ENCODE data around the gene ZNF679.
A peak's percentile ranks its signal among the peaks of the same experiment; 100 is the strongest.
"Not testable (repeated sequence)": the region's sequence is repeated elsewhere in the genome, so short reads cannot be mapped to it uniquely, and the experiment has no call there.

Gene ZNF679

GRCh38 chr7:64228174-64228573, at the start of gene ZNF679:
Gene ZNF679 (plus strand): TSS chr7:64228474. CDS start chr7:64249118, 20,644 bp downstream.
- DNase-seq (ENCODE audit: low spot score), result not testable (repeated sequence)

- no peak for DNase-seq (ENCODE audit: low spot score)
Measured at GRCh38 chr7:64180989-64181388, 47.3 kb upstream of the ZNF679 start.

GRCh38 chr7:64181586-64181985, 46.7 kb upstream of the ZNF679 start:
- DNase-seq (ENCODE audit: low spot score), result no peak

- no peak for DNase-seq (ENCODE audit: low spot score)
Measured at GRCh38 chr7:64182036-64182790, 46.1 kb upstream of the ZNF679 start.

- DNase-seq (ENCODE audit: low spot score), result no peak
Measured at GRCh38 chr7:64183126-64183742, 45.0 kb upstream of the ZNF679 start.

GRCh38 chr7:64183827-64184372, 44.4 kb upstream of the ZNF679 start:
- DNase-seq (ENCODE audit: low spot score), result no peak

- no peak for DNase-seq (ENCODE audit: low spot score)
Measured at GRCh38 chr7:64184376-64184775, 43.9 kb upstream of the ZNF679 start.

GRCh38 chr7:64187408-64187807, 40.9 kb upstream of the ZNF679 start:
- no peak for DNase-seq (ENCODE audit: low spot score)

DNA sequence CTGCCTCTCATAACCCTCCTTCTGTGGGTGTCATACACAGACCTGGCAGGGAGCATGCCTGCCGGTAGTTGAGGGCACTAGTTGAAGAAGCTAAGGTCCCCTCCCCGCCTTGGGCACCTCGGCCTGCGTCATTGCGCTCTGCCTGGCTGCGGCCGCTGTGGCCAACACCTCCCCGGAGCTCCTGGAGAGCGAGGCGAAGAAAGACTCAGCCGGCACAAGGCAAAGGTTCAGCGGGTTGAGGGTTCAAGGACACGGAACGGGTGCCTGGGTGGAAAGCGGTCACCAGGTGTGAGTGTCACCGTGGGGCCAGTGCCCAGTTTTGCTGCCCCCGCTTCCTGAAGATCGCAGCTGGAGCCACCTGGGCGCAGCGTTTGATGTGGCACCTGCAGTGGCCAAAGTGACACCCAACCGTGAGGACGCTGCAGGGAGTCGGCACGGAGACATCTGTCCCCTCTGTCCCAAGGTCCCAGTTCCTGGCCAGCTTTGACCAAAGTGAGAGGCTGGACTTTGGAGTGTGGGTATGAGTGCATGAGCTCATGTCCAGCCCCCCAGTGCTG, 36.0 kb upstream of the ZNF679 start:
- no peak for DNase-seq (ENCODE audit: low spot score)

DNA sequence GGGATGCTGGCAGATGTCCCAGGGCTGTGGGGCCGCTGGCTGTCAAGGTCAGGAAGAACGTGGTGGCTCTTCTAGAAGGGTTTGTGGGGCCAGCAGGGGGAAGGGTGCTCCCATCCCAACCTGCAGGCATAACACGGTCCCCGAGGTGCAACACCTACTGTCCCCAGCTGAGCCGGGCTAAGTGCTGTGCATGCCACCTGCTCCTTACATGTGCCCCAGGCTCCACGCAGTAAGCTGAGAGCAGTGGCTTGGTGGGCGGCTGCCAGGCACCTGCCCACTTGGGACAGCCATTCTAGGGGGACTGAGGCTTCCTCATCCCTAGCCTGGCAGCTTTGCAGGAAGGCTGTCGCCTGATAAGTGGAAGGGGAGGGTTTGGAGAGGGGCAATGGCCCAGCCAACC, 35.5 kb upstream of the ZNF679 start:
- no peak for DNase-seq (ENCODE audit: low spot score)

DNA sequence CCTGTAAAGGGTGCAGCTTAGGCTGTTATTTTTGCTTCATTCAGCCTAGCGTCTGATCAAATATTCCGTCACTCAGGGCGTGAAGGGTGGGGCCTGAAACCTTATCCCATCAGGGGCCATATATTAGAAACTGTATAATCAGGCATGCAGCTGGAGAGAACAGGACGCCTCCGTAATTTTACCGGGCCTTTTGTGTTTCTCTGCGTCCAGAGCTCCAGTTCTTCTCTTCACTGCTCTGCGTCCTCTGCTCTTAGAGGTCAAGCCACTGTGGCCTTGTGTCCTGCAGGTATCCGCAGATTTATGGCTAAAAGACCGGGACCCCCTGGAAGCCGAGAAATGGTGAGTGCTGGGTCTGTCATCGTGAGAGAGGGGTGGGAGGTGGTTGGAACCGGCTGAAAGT, 21.4 kb upstream of the ZNF679 start, which contains the start of gene ZNF735:
ZNF735 (plus strand) TSS at position 301 of the 400 bp plus-strand sequence; CDS start at position 301, 0 bp downstream.
- DNase-seq (ENCODE audit: low spot score), result no peak

DNA sequence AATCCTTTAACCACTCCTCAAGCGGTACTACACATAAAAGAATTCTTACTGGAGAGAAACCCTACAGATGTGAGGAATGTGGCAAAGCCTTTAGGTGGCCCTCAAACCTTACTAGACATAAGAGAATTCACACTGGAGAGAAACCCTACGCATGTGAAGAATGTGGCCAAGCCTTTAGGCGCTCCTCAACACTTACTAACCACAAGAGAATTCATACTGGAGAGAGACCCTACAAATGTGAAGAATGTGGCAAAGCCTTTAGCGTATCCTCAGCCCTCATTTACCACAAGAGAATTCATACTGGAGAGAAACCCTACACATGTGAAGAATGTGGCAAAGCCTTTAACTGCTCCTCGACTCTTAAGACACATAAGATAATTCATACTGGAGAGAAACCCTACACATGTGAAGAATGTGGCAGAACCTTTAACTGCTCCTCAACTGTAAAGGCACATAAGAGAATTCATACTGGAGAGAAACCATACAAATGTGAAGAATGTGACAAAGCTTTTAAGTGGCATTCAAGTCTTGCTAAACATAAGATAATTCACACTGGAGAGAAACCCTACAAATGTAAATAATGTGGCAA, 8.5 kb upstream of the ZNF679 start:
- not testable (repeated sequence) for DNase-seq (ENCODE audit: low spot score)

GRCh38 chr7:64223366-64223765, 4.9 kb upstream of the ZNF679 start:
- no peak for DNase-seq (ENCODE audit: low spot score)

GRCh38 chr7:64266341-64266919, 38.2 kb downstream of the ZNF679 start:
- DNase-seq (ENCODE audit: low spot score), result no peak

- no peak for DNase-seq (ENCODE audit: low spot score)
Measured at GRCh38 chr7:64277630-64278029, 49.4 kb downstream of the ZNF679 start.

DNA sequence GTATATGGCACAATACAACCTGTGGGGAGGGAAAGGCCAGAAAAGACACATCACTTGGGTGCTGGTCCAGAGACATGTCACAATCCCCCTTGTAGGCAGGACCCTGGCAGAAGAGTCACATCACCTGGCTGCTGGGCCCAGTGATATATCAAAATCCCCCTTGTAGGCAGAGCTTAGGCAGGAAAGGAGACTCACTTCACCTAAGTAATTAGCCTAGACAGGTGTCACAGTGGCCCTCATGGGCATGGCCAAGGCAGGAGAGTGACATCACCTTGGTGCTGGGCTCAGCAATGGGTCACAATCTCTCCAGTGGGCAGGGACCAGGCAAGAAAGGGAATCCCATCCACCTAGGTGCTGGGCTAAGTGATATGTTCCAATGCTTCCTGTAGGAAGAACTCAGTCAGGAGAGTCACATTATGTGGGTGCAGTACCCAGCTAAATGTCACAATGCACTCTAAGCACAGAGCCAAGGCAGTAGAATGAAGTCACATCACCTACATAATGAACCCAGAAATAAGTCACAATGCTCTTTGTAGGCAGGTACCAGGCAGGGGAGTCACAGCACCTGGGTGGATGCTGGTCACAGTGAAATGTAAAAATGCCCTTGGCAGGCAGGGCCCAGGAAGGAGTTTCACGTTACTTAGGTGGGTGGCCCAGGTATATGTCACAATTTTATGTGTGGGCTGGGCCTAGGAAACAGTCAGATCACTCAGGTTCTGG, 66.6 kb downstream of the ZNF679 start:
- no peak for DNase-seq (ENCODE audit: low spot score)

DNA sequence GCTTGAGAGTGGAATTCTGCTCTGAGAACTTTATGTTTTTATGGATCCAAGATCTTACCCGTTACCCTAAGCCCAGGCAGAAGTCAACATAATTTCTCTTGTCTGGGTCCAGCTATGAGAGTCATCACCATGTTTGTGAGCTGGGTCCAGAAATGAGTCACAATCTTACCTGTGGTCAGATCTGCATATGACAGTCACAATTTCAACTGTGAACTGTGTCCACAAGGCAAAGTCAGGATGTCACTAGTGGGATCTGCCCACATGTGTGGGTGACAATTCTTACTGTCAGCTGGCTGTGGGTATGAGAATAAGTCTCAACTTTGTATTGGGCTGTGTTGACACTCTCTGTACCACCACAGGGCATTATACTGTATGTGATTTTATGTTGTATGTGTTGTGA, 69.1 kb downstream of the ZNF679 start:
- DNase-seq (ENCODE audit: low spot score), result not testable (repeated sequence)

DNA sequence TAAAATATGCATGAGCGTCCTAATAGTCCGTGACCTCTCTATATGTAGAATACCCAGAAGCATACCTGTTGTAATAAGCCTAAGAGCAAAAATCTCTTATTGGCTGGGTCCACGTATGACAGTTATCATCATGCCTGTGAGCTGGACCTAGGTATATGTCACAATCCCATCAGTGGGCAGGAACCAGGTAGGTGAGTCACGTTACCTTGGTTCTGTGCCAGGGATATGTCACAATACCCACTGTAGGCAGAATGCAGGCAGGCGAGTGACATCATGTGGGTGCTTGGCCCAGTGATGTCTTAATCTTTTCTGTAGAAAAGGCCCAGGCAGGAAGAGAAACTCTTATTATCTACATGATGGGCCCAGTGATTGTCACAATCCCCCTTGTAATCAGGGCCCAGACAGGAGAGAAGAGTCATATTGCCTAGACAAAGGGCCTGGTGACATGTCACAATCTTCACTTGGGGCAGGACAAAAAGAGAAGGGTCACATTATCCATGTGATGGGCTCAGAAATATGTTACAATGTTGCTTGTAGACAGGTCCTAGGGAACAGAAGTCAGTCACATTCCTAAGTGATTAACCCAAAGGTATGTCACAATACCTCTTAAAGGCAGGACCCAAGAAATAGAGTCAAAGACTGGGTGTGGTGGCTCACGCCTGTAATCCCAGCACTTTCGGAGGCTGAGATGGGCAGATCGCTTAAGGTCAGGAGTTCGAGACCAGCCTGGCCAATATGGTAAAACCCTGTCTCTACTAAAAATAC, 72.5 kb downstream of the ZNF679 start:
- DNase-seq (ENCODE audit: low spot score), result no peak

- DNase-seq (ENCODE audit: low spot score), result peak; percentile 88
Measured at GRCh38 chr7:64307254-64308015, 79.2 kb downstream of the ZNF679 start.

DNA sequence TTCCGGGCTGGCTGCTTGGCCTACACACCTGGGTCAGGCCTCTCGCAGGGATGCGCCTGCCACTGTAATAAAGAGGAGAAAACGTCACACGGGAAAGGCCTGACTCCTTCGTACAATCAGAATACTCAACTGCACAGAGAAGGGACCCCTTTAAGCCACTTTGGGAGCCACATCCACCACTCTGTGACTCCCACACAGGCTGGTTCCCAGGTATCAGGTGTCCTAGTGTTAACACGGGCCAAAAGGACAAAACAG, 79.7 kb downstream of the ZNF679 start:
- DNase-seq (ENCODE audit: low spot score), result no peak

Measured in GM03348 (cell line).